Large intestine (tissue), 12 donors: ENCODE results near the gene OR4C13. TPM values are rescaled to one million over a fixed set of nuclear protein-coding genes. Genes with fewer than 3 reads are reported as not detected.
"Not testable (repeated sequence)": the region's sequence is repeated elsewhere in the genome, so short reads cannot be mapped to it uniquely, and the experiment has no call there.

ENCODE experiments used
- DNase-seq, 2 donors: peaks; one replicate each; pipeline versions ENCODE4 v3.0.0 to v3.0.0-alpha.2; 2013
- H3K27ac ChIP-seq: one replicate; pipeline ENCODE4 v1.5.1; 2013; ENCODE audit warnings: low read length
- H3K27me3 ChIP-seq: 2 replicates; pipeline ENCODE4 v1.6.1; 2013; ENCODE audit warnings: low read length; ENCODE audit not compliant: control insufficient read depth, insufficient read depth
- H3K36me3 ChIP-seq: 2 replicates; pipeline ENCODE4 v1.6.1; 2013; ENCODE audit warnings: low read length; ENCODE audit not compliant: control insufficient read depth, insufficient read depth
- H3K4me1 ChIP-seq: one replicate; pipeline ENCODE4 v1.6.1; 2013; ENCODE audit warnings: low read length; ENCODE audit not compliant: control insufficient read depth, insufficient read depth
- H3K4me3 ChIP-seq: one replicate; pipeline ENCODE4 v1.5.1; 2013; ENCODE audit warnings: low read length
- H3K9me3 ChIP-seq: one replicate; pipeline ENCODE4 v1.6.1; 2013; ENCODE audit warnings: mild to moderate bottlenecking, low read depth, low read length, moderate library complexity; ENCODE audit not compliant: control insufficient read depth
- WGBS: methylation state at CpG from one replicate; pipeline ENCODE4 v1.1.5; 2013; ENCODE audit warnings: low lambda C conversion rate; ENCODE audit not compliant: insufficient coverage; 5-methylcytosine and 5-hydroxymethylcytosine counted together
- long read RNA-seq, 11 donors: transcript quantifications; one replicate each; lab custom pipeline, GENCODE V29; 2026
- polyA plus RNA-seq: library from polyadenylated mRNA; unstranded; fragments of 120-200 nt; gene quantifications from one replicate; pipeline ENCODE4 v1.2.1, GENCODE V29; 2013

The OR4C13 gene
- polyA plus RNA-seq = not detected
- long read RNA-seq, donor 1 = 0 reads
- long read RNA-seq, donor 2 = 0 reads
- long read RNA-seq, donor 3 = 0 reads
- long read RNA-seq, donor 4 = 0 reads
- long read RNA-seq, donor 5 = 0 reads
- long read RNA-seq, donor 6 = 0 reads
- long read RNA-seq, donor 7 = 0 reads
- long read RNA-seq, donor 8 = 0 reads
- long read RNA-seq, donor 9 = 0 reads
- long read RNA-seq, donor 10 = 0 reads
- long read RNA-seq, donor 11 = 0 reads

GRCh38 chr11:49952091-49952490, at the start of gene OR4C13:
Gene OR4C13 (plus strand): TSS chr11:49952391. CDS start chr11:49952423, 32 bp downstream.
- no peaks in the 10 kb centered on the region for H3K27me3 ChIP-seq
- WGBS = no CpG with 5 or more reads among the region's 1 CpG
- H3K27ac ChIP-seq = no peak within 1 kb of the TSS
- H3K36me3 ChIP-seq = no peaks in the 10 kb centered on the region
- no peak for DNase-seq
- no peaks in the 10 kb centered on the region for H3K4me1 ChIP-seq
- peaks cover 5% of the 10 kb centered on the region for H3K9me3 ChIP-seq
- no peak within 1 kb of the TSS for H3K4me3 ChIP-seq

GRCh38 chr11:49911516-49911915, 40.7 kb upstream of the OR4C13 start:
- H3K36me3 ChIP-seq, H3K27ac ChIP-seq, H3K27me3 ChIP-seq, H3K9me3 ChIP-seq, DNase-seq, H3K4me3 ChIP-seq, H3K4me1 ChIP-seq: not testable (repeated sequence)
- WGBS = no CpG with 5 or more reads among the region's 13 CpGs

GRCh38 chr11:49948701-49949100, 3.5 kb upstream of the OR4C13 start:
- H3K9me3 ChIP-seq, H3K36me3 ChIP-seq, H3K27me3 ChIP-seq, H3K4me1 ChIP-seq, DNase-seq, H3K4me3 ChIP-seq, H3K27ac ChIP-seq: not testable (repeated sequence)
- WGBS = 40% methylated on average over 1 of the region's 1 CpG

GRCh38 chr11:49973439-49973838, 21.2 kb downstream of the OR4C13 start:
- WGBS = no CpG with 5 or more reads among the region's 4 CpGs
- H3K4me3 ChIP-seq, H3K36me3 ChIP-seq, H3K27me3 ChIP-seq, H3K4me1 ChIP-seq, DNase-seq, H3K9me3 ChIP-seq, H3K27ac ChIP-seq: not testable (repeated sequence)

GRCh38 chr11:49982435-49982834, 30.2 kb downstream of the OR4C13 start, which contains the start of gene OR4C12:
Gene OR4C12 (minus strand): TSS chr11:49982535. CDS start chr11:49982501, 34 bp downstream.
- not testable (repeated sequence) for H3K4me3 ChIP-seq, DNase-seq, H3K36me3 ChIP-seq, H3K27me3 ChIP-seq, H3K9me3 ChIP-seq, H3K27ac ChIP-seq, H3K4me1 ChIP-seq
- WGBS = no CpG with 5 or more reads among the region's 1 CpG

- no peak for DNase-seq
- no peaks in the 10 kb centered on the region for H3K27me3 ChIP-seq
- no peak overlapping the region for H3K4me3 ChIP-seq
- H3K9me3 ChIP-seq = peaks cover 3% of the 10 kb centered on the region
- WGBS = no CpG with 5 or more reads among the region's 6 CpGs
- H3K4me1 ChIP-seq = no peaks in the 10 kb centered on the region
- no peak overlapping the region for H3K27ac ChIP-seq
- no peaks in the 10 kb centered on the region for H3K36me3 ChIP-seq
Observed at GRCh38 chr11:49995565-49995964, 43.4 kb downstream of the OR4C13 start.

Other genes with a start within 250 kb of the OR4C13 start
- gene OR4C12, start 30.1 kb downstream of the OR4C13 start, polyA plus RNA-seq = not detected
- gene OR4C45, start 80.5 kb downstream of the OR4C13 start, polyA plus RNA-seq = not detected